Measurements from ENCODE around the gene STPG4. TPM values are rescaled to one million over a fixed set of nuclear protein-coding genes. Genes with fewer than 3 reads are reported as not detected.

STPG4 gene
- total RNA-seq, 4 donors from 2014 or later = 1.4 to 4.1 TPM; not detected in 2

GRCh38 chr2:47196499-47196898 is 41.4 kb upstream of the STPG4 start:
- intact Hi-C loops (cut with DNase I; ENCODE audit: low total_unique reads) = no loop called here
- TF ChIP-seq, protein P1, sequence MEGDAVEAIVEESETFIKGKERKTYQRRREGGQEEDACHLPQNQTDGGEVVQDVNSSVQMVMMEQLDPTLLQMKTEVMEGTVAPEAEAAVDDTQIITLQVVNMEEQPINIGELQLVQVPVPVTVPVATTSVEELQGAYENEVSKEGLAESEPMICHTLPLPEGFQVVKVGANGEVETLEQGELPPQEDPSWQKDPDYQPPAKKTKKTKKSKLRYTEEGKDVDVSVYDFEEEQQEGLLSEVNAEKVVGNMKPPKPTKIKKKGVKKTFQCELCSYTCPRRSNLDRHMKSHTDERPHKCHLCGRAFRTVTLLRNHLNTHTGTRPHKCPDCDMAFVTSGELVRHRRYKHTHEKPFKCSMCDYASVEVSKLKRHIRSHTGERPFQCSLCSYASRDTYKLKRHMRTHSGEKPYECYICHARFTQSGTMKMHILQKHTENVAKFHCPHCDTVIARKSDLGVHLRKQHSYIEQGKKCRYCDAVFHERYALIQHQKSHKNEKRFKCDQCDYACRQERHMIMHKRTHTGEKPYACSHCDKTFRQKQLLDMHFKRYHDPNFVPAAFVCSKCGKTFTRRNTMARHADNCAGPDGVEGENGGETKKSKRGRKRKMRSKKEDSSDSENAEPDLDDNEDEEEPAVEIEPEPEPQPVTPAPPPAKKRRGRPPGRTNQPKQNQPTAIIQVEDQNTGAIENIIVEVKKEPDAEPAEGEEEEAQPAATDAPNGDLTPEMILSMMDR (IDR thresholded peaks at IDR 0.05) = no peak
- no peak for TF ChIP-seq POLR2A (IDR thresholded peaks at IDR 0.05)
- WGBS, 2 donors = 90 to 100% methylated on average over 1 of the region's 1 CpG
- no peak for DNase-seq (ENCODE audit: low spot score in 2 of 2)
- H3K4me3 ChIP-seq (ENCODE audit: low read depth, poor library complexity, severe bottlenecking) = no peak overlapping the region

DNA sequence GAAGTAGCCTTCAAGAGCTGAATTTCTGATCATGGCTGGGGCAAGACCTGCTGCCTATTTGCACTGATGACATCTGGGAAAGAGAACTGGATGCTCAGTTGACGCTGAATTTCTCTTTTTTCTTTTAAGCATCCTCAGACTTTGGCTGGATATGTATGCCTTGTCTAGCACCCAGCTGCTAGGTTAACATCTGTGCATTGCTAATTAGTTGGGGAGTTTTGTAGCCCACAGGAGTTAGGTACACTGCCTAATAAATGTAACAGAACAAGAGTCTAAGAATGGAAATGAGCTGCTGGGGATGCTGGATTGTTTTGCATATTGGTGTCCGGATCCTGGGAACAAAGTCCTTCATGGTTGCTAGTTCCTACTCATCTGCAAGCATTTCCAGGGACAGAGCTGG is 40.9 kb upstream of the STPG4 start:
- no peak for TF ChIP-seq POLR2A (IDR thresholded peaks at IDR 0.05)
- TF ChIP-seq, protein P1 (IDR thresholded peaks at IDR 0.05) = no peak
- H3K4me3 ChIP-seq (ENCODE audit: low read depth, poor library complexity, severe bottlenecking) = no peak overlapping the region
- no peak for DNase-seq (ENCODE audit: low spot score in 2 of 2)
- intact Hi-C loops (cut with DNase I; ENCODE audit: low total_unique reads) = no loop called here
- 93% methylated on average over 2 of the region's 2 CpGs for WGBS, 2 donors

GRCh38 chr2:47195148-47195547 is 40.0 kb upstream of the STPG4 start:
- DNase-seq (ENCODE audit: low spot score in 2 of 2) = no peak
- H3K4me3 ChIP-seq (ENCODE audit: low read depth, poor library complexity, severe bottlenecking) = no peak overlapping the region
- intact Hi-C loops (cut with DNase I; ENCODE audit: low total_unique reads) = no loop called here
- TF ChIP-seq POLR2A (IDR thresholded peaks at IDR 0.05) = no peak
- TF ChIP-seq, protein P1 (IDR thresholded peaks at IDR 0.05) = no peak
- 87 to 91% methylated on average over 3 of the region's 3 CpGs for WGBS, 2 donors

- intact Hi-C loops (cut with DNase I; ENCODE audit: low total_unique reads) = no loop called here
- no peak for DNase-seq (ENCODE audit: low spot score in 2 of 2)
These were observed 39.3 kb upstream of the STPG4 start for GRCh38 chr2:47194410-47194809.

DNA sequence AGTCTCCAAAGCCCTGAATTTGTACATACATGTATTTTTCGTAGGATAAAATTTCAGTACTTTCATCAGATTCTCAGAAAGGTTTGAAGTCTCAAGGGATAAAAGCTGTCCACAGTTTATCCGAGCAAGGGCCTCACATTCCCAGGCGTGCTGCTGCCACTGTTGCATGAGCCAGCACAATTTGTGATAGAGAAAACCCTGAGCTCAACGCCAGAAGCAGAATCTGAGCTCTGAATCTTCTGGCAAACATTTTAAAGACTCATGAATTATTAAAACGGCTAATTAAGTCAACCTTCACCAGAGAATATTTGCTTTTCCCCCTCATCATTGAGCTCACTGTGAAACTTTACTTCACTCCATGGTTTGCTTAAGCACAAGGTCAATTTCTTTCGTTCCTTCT is 38.5 kb upstream of the STPG4 start:
- no peak for DNase-seq (ENCODE audit: low spot score in 2 of 2)
- TF ChIP-seq, protein P1 (IDR thresholded peaks at IDR 0.05) = no peak
- no peak for TF ChIP-seq POLR2A (IDR thresholded peaks at IDR 0.05)
- intact Hi-C loops (cut with DNase I; ENCODE audit: low total_unique reads) = no loop called here
- WGBS, 2 donors = 71 to 72% methylated on average over 6 of the region's 6 CpGs
- no peak overlapping the region for H3K4me3 ChIP-seq (ENCODE audit: low read depth, poor library complexity, severe bottlenecking)

More at GRCh38 chr2:47194410-47194809, 39.3 kb upstream of the STPG4 start:
- no peak overlapping the region for H3K4me3 ChIP-seq (ENCODE audit: low read depth, poor library complexity, severe bottlenecking)
- TF ChIP-seq, protein P1 (IDR thresholded peaks at IDR 0.05) = no peak
- no peak for TF ChIP-seq POLR2A (IDR thresholded peaks at IDR 0.05)

DNA sequence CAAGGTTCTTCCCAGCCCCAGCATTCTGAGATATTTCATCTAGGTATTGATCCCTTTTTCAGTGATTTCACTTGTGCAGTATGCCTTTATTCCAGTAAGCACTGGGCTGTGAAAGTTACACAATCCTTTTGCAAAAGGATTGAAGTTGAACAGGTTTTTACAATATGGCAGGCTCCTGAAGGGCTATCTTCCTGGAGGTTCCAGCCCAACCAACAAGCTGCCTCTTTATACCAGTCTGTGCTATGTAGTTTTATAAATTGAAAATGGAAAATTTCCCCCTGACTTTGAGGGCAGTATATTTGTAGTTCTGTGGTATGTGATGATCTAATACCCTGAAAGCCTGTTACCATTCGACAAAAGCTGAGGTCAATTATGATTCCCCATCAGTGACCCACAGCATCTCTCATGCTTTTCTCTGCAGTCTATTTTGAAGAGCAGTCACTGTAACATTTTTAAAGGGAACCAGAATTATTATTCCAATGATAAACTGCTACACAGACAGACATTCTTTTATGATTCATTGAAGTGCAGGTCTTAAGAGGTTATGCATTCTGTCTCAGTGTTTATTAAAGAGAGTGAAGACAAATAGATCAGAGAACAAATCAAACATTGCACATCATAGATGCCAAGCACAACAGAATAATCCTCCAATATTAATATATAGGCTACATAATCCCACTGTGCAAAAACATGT is 35.2 kb upstream of the STPG4 start:
- no peak overlapping the region for H3K4me3 ChIP-seq (ENCODE audit: low read depth, poor library complexity, severe bottlenecking)
- DNase-seq (ENCODE audit: low spot score in 2 of 2) = no peak
- TF ChIP-seq, protein P1 (IDR thresholded peaks at IDR 0.05) = no peak
- TF ChIP-seq POLR2A (IDR thresholded peaks at IDR 0.05) = no peak
- intact Hi-C loops (cut with DNase I; ENCODE audit: low total_unique reads) = no loop called here
- WGBS, 2 donors = 42 to 84% methylated on average over 1 of the region's 1 CpG

Data from lower leg skin (tissue), 4 donors.